ENCODE measurements around the gene ZNF569. TPM values are rescaled to one million over a fixed set of nuclear protein-coding genes. Genes with fewer than 3 reads are reported as not detected.
A peak's percentile ranks its signal among the peaks of the same experiment; 100 is the strongest.
"Not testable (repeated sequence)": the region's sequence is repeated elsewhere in the genome, so short reads cannot be mapped to it uniquely, and the experiment has no call there.

Gene ZNF569
- total and polyA plus RNA-seq, 10 of the 15 experiments (the other 5 are each of a cell fraction or from before 2014, with no cell fraction given), result 0.82 to 4.3 (median 2.3) TPM

GRCh38 chr19:37370386-37370879 lies 96.8 kb downstream of the ZNF569 start:
- under 1% methylated on average over 18 of the region's 18 CpGs for WGBS (ENCODE audit: insufficient coverage, insufficient replicate concordance, low lambda C conversion rate, missing lambda C conversion rate)
- ChIA-PET POLR2A (interaction anchor here (0.5 to 1.7 kb wide), 6 partner anchors 51 to 1667 kb away, joined by 3 to 11 read pairs (median 4); partner anchors contain the start of genes ALKBH6, ZNF345 and ZNF569), CTCF (interaction anchor here (0.7 to 1.5 kb wide), 4 partner anchors 19 to 224 kb away, joined by 3 to 4 read pairs (median 3); partner anchors contain the start of genes ZNF540, ZNF569 and ZNF571), RAD21 (ENCODE audit: unreplicated experiment) (interaction anchor here (1.2 to 1.4 kb wide), 5 partner anchors 9 to 153 kb away, joined by 3 to 9 read pairs (median 5); partner anchors contain the start of gene ZNF569), SMC1A (ENCODE audit: uncharacterized antibody, unreplicated experiment) (interaction anchor here (0.8 to 1.4 kb wide), 3 partner anchors 96 to 224 kb away, joined by 3 to 4 read pairs (median 3); partner anchors contain the start of genes ZNF540 and ZNF571)
- TF ChIP-seq SMARCA5 (IDR thresholded peaks at IDR 0.05) (0 out of 2 replicates have a peak, but pooled peaks have one; percentile 16), NBN (IDR thresholded peaks at IDR 0.05) (peak; percentile 68; the same call in 1 of the 2 replicates), BHLHE40 (IDR thresholded peaks at IDR 0.05; ENCODE audit: borderline replicate concordance in 1 of 2, low read depth in 2 of 2, low read length in 1 of 2) (peak; percentile 73 to 78), HDGF (IDR thresholded peaks at IDR 0.05) (peak; percentile 77; the same call in 1 of the 2 replicates), SMAD1 (IDR thresholded peaks at IDR 0.05; ENCODE audit: low read depth, partially characterized antibody) (peak; percentile 43), NR2F1 (conservative IDR thresholded peaks at IDR 0.05) (peak; percentile 53; the same call in 1 of the 2 replicates), ZNF207 (IDR thresholded peaks at IDR 0.05; ENCODE audit: borderline replicate concordance) (0 out of 2 replicates have a peak, but pooled peaks have one; percentile 22)
- TF ChIP-seq, protein P1, sequence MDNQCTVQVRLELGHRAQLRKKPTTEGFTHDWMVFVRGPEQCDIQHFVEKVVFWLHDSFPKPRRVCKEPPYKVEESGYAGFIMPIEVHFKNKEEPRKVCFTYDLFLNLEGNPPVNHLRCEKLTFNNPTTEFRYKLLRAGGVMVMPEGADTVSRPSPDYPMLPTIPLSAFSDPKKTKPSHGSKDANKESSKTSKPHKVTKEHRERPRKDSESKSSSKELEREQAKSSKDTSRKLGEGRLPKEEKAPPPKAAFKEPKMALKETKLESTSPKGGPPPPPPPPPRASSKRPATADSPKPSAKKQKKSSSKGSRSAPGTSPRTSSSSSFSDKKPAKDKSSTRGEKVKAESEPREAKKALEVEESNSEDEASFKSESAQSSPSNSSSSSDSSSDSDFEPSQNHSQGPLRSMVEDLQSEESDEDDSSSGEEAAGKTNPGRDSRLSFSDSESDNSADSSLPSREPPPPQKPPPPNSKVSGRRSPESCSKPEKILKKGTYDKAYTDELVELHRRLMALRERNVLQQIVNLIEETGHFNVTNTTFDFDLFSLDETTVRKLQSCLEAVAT (IDR thresholded peaks at IDR 0.05), result peak; percentile 70
- H3K4me1 ChIP-seq (ENCODE audit: control insufficient read depth, insufficient read depth, low read length); H3K36me3 ChIP-seq (ENCODE audit: control insufficient read depth in 2 of 2, insufficient read depth in 2 of 2, low read length in 1 of 2); DNase-seq (ENCODE audit: low read depth, low spot score); in situ Hi-C loops (cut with MboI); H3K27me3 ChIP-seq (replicated peaks in 1 of 2; ENCODE audit: control insufficient read depth in 2 of 2, insufficient read depth in 2 of 2, low read length in 1 of 2); FAIRE-seq; H3K9me3 ChIP-seq (replicated peaks; ENCODE audit: control insufficient read depth, insufficient read depth, low read length); H4K20me1 ChIP-seq (ENCODE audit: control insufficient read depth, insufficient read depth); H3K79me2 ChIP-seq (ENCODE audit: control insufficient read depth, insufficient read depth, low read length): not testable (repeated sequence)
- ATAC-seq, result peak; percentile 55
- Histone ChIP-seq H3K27ac (ENCODE audit: control insufficient read depth, insufficient read depth) (peak overlapping the region; percentile 63), H3K4me3 (peak overlapping the region; percentile 72), H3K4me2 (ENCODE audit: control insufficient read depth, insufficient read depth) (peak overlapping the region; percentile 44), H3K9ac (ENCODE audit: control insufficient read depth, insufficient read depth, low read length) (peak overlapping the region; percentile 60), H2AFZ (ENCODE audit: control insufficient read depth, low read depth, low read length) (peak overlapping the region; percentile 89)
- intact Hi-C loops (cut with micrococcal nuclease; ENCODE audit: unreplicated experiment), result loop anchor here (1.0 to 10.0 kb wide), 3 partner anchors 97 to 1256 kb away; partner anchors contain the start of genes OVOL3, POLR2I, TBCB and ZNF569
- BruUV-seq (replicated peaks), result TSS peak; percentile 95
